Subcutaneous adipose tissue (tissue), 4 donors: ENCODE measurements around the gene TMEM184B. TPM values are rescaled to one million over a fixed set of nuclear protein-coding genes. Genes with fewer than 3 reads are reported as not detected.

ENCODE experiments used
- total RNA-seq, 4 donors: library from RNA; depleted of rRNA; stranded (reverse); fragments of >200 nt; gene quantifications; one replicate each; pipeline ENCODE4 v1.1.0, GENCODE V29; 2016
- TF ChIP-seq, protein P1 (sequence below): fragments of 450-650 bp; IDR thresholded peaks from one replicate; pipeline ENCODE4 v1.5.1; 2016; ENCODE audit warnings: low read depth, mild to moderate bottlenecking, control low read depth, antibody characterized with exemption, moderate library complexity

TMEM184B gene
- total RNA-seq, 4 donors from 2014 or later = 23.6 to 105 (median 41.4) TPM

DNA sequence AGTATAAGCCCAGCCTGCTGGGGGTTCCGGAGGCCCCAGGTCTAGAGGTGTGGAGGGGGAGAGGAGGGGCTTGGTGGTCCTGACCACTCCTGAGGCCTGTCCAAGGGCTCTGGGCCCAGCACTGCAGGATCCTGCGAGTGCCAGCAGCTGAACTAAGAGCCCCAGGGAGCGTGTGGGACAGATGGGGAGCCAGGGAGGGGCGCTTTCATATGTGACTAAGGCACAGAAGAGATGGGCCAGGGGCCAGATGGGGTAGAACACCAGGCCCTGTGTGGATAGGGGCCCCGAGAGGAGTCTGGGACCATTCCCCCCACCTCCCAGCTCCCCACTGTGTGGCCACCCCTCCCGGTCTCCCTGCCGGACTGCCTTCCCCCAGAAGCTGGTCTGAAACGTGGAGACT is 52.6 kb downstream of the TMEM184B start:
- TF ChIP-seq, protein P1, sequence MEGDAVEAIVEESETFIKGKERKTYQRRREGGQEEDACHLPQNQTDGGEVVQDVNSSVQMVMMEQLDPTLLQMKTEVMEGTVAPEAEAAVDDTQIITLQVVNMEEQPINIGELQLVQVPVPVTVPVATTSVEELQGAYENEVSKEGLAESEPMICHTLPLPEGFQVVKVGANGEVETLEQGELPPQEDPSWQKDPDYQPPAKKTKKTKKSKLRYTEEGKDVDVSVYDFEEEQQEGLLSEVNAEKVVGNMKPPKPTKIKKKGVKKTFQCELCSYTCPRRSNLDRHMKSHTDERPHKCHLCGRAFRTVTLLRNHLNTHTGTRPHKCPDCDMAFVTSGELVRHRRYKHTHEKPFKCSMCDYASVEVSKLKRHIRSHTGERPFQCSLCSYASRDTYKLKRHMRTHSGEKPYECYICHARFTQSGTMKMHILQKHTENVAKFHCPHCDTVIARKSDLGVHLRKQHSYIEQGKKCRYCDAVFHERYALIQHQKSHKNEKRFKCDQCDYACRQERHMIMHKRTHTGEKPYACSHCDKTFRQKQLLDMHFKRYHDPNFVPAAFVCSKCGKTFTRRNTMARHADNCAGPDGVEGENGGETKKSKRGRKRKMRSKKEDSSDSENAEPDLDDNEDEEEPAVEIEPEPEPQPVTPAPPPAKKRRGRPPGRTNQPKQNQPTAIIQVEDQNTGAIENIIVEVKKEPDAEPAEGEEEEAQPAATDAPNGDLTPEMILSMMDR = no peak

DNA sequence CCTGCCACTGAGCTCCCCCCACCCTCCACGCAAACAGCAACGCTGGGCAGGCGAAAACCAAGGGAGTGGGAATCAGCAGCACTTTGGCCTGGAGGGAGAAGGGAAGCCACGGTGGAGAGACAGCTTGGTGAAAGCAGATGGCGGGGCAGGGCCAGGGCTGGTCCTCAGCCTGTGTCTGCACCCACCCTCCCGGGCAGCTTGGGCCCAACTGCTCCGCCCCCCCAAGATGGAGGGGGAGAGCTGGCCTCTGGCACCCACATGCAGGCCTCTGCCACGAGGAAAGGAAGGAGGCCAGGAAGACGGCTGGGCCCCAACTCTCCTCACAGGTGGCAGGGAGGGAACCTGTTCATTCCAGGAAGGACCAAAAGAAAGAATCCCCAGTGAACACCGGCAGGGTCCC is 53.2 kb downstream of the TMEM184B start:
- TF ChIP-seq, protein P1 = no peak

DNA sequence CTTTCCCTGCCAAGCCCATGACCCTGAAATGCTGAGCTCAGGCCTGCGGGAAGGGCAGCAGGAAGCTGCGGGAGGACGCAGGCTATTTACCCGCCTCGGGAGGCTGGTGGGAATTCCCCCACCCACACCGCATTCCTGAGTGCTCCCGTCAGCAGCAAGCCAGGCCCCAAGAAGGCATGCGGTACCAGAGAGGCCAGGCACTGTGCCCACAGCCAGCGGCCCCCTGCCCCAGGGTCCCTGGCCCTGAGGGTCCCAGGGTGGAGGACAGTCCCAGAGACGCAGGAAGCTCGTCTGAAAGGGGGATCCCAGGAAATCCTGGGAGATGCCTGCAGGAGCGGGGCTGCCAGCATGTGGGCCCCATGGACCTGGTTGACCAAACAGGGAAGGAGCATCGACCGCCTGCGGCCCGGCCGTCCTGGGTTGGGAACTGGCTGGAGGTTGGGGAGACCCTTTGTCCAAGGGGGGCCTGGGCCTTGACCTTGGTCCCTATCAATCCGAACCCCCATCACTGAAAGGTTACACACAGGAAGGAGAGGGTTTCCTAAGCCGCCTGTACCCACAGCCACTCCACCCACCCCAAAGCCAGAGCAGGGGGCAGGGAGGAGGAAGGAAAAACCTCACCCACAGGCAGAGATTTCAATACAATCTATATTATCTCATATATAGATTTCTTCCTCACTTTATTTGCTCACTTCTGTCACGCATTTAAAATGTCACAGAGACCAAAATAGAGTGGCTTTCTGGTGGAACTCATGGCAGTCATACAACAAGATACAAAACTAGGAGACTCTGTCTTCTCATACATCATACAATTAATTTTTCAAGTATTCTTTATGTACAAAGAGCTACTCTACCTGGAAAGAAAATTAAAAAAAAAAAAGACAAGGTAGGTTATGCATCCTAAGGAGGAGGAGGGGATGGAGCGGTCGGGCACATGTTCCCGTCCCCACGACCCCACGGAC is 53.9 kb downstream of the TMEM184B start:
- TF ChIP-seq, protein P1 = no peak

DNA sequence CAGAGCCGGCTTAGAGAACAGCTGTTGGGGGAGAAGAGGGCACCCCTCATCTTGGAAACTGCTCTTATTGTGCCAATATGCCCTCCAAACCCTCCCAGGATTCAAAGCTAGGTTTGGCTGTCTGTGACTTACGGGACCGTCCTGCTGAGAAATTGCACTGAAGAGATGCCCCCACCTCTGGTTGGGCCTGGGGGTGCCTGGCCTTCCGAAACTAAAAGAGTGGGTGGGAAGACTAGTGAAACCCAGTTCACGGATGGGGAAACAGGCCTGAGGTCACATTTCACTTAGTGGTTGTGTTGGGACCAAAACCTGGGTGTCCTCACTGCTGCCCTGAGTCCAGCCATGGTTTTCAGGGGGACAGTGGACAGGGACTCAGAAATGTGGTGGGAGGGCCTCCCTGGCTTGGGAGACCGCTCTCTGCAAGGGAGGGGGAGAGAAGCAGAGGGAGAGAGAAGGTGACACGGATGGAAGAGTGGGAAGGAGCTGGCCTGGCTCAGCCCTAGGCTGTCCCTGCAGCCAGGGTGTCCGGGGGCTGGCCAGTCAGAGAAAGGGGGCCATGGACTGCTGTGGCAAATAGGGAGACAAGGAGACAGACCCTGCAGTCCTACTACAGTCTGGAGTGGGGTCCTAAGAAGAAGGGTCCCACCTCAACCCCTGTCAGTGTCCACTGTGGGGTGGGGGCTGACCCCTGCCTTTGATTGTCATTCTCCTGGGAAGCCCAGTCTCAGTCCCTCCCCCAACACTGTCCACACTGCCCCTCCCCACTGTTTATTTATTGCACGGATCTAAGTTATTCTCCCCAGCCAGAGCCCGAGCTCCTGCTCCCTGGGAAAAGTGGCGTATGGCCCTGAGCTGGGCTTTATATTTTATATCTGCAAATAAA is 57.4 kb downstream of the TMEM184B start:
- TF ChIP-seq, protein P1 = no peak

DNA sequence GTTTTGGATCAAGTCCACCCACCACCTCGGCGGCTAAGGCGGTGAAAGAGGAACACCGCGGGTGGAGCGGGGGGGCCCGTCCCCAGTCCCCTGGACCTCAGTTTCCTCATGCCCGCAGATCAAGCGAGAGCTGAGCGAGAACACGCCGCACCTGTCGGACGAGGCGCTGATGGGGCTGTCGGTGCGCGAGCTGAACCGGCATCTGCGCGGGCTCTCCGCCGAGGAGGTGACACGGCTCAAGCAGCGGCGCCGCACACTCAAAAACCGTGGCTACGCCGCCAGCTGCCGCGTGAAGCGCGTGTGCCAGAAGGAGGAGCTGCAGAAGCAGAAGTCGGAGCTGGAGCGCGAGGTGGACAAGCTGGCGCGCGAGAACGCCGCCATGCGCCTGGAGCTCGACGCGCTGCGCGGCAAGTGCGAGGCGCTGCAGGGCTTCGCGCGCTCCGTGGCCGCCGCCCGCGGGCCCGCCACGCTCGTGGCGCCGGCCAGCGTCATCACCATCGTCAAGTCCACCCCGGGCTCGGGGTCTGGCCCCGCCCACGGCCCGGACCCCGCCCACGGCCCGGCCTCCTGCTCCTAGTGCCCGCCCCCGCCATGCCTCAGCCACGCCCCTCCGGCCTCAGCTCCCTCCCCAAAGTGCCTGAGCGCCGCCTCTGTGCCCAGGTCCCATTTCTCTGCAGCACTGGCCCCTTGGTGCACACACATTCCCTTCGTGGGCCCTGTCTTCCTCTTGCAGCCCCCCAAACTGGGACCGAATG is 58.3 kb downstream of the TMEM184B start:
- TF ChIP-seq, protein P1 = no peak

DNA sequence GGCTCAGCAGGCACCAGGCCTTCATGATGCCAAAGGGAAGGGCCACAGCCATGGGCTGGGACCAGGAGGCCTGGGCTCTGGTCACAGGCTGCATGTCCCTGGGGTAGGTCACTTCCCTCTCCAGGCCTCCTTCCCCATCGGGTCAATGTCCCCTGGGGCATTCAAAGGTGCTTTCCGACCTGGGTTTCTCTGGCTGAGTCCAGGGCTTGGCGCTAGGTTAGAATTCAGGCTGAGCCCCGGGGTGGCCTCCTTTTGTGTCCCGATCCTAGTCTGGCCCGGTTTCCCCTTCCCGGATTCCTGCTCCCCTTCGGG is 58.9 kb downstream of the TMEM184B start:
- TF ChIP-seq, protein P1 = no peak
